Mammary epithelial cell (primary cell): Measurements from ENCODE around the gene OR52I1.

Experiments used
- CTCF ChIP-seq, 2 donors: IDR thresholded peaks in 1 of 2; conservative IDR thresholded peaks in 1 of 2; 2 replicates each; pipeline ENCODE4 v1.5.1; 2011 to 2012; ENCODE audit warnings: inconsistent platforms in 2 of 2, low read length in 2 of 2, mild to moderate bottlenecking in 2 of 2, control low read depth in 1 of 2, low read depth in 1 of 2; ENCODE audit not compliant: insufficient read depth in 1 of 2; ENCODE audit errors: extremely low read depth in 1 of 2
- EZH2 ChIP-seq: IDR thresholded peaks from 2 replicates; pipeline ENCODE4 v1.6.1; 2012; ENCODE audit warnings: low read length, inconsistent platforms, borderline replicate concordance

GRCh38 chr11:4580124-4580523, 13.7 kb upstream of the OR52I1 start:
- TF ChIP-seq CTCF (conservative IDR thresholded peaks at IDR 0.05 in 1 of 2, IDR thresholded peaks at IDR 0.05 in 1 of 2; ENCODE audit: extremely low read depth in 1 of 2, insufficient read depth in 1 of 2, low read depth in 1 of 2, low read length in 2 of 2) (no peak), EZH2 (no peak)
